Heart left ventricle (tissue), 16 donors: ENCODE data around the gene ZFP91. TPM values are rescaled to one million over a fixed set of nuclear protein-coding genes. Genes with fewer than 3 reads are reported as not detected.

ENCODE experiments used
- ATAC-seq, 4 donors: fragments of 200-7000 bp; cut with Tn5 transposase; one replicate each; pipeline ENCODE4 v1.9.1; 2020 to 2022; ENCODE audit warnings: moderate library complexity in 4 of 4, mild to moderate bottlenecking in 3 of 4, moderate number of reproducible peaks in 1 of 4
- DNase-seq, 5 donors: peaks; one replicate each; pipeline ENCODE4 v3.0.0-alpha.2; 2020
- H3K27ac ChIP-seq, 12 donors: fragments of 200-600 bp; sonication (generic) in 4 of 12; one replicate each; pipeline versions ENCODE4 v1.5.0 to v1.8.0; 2016 to 2022; ENCODE audit warnings: mild to moderate bottlenecking in 2 of 12
- H3K27me3 ChIP-seq, 9 donors: fragments of 200-600 bp; sonication (generic) in 2 of 9; one replicate each; pipeline versions ENCODE4 v1.5.1 to v1.8.0; 2016 to 2022; ENCODE audit warnings: mild to moderate bottlenecking in 3 of 9
- H3K36me3 ChIP-seq, 9 donors: fragments of 200-600 bp; sonication (generic) in 2 of 9; one replicate each; pipeline versions ENCODE4 v1.5.0 to v1.8.0; 2018 to 2022; ENCODE audit warnings: mild to moderate bottlenecking in 2 of 9
- H3K4me1 ChIP-seq, 12 donors: fragments of 200-600 bp; sonication (generic) in 4 of 12; one replicate each; pipeline versions ENCODE4 v1.5.0 to v1.8.0; 2016 to 2022; ENCODE audit warnings: mild to moderate bottlenecking in 3 of 12
- H3K4me3 ChIP-seq, 12 donors: fragments of 200-600 bp; sonication (generic) in 4 of 12; one replicate each; pipeline versions ENCODE4 v1.5.0 to v1.8.0; 2017 to 2022; ENCODE audit warnings: mild to moderate bottlenecking in 9 of 12, moderate library complexity in 4 of 12
- H3K9me3 ChIP-seq, 12 donors: fragments of 200-600 bp; sonication (generic) in 4 of 12; one replicate each; pipeline versions ENCODE4 v1.5.0 to v1.8.0; 2016 to 2022; ENCODE audit warnings: mild to moderate bottlenecking in 1 of 12
- POLR2A ChIP-seq, 2 donors: fragments of 450-650 bp; IDR thresholded peaks; one replicate each; pipeline ENCODE4 v1.6.1; 2017; ENCODE audit warnings: antibody characterized with exemption in 2 of 2, mild to moderate bottlenecking in 2 of 2, moderate library complexity in 2 of 2
- WGBS, 4 donors: extraction: QIAGEN DNeasy Blood & Tissue Kit in 2 of 4; methylation state at CpG; one replicate each; pipeline versions ENCODE4 v1.1.5 to v1.1.7; 2013 to 2018; 5-methylcytosine and 5-hydroxymethylcytosine counted together
- intact Hi-C, 10 donors: fragments of 100-400 bp; cut with DNase I; formaldehyde crosslinking; loops; one replicate each; pipeline versions ENCODE4 v1.11.1 to v1.14.2; 2022
- polyA plus RNA-seq, 2 donors: library from polyadenylated mRNA; stranded (reverse); fragments of 200-250 nt; gene quantifications; one replicate each; pipeline ENCODE4 v1.2.3, GENCODE V29; 2013
- total RNA-seq, 9 donors: library from RNA; depleted of rRNA in 2 of 9; stranded (reverse); fragments of >200 nt in 2 of 9; fragmentation: NEBNext Ultra II Directional in 3 of 9; extraction: Animal tissue kit (Norgen Biotek cat#: 25700) in 3 of 9; gene quantifications; one replicate each; pipeline versions ENCODE4 v1.1.0 to v1.2.4, GENCODE V29; 2016 to 2023
- TF ChIP-seq, protein P1 (sequence below), 12 donors: fragments of 200-600 bp; sonication (generic) in 4 of 12; IDR thresholded peaks; one replicate each; pipeline versions ENCODE4 v1.5.0 to v1.8.0; 2018 to 2022; ENCODE audit warnings: antibody characterized with exemption in 12 of 12, mild to moderate bottlenecking in 5 of 12
- donor health status: ischemic (EF 13 %, LVEDD 7.1; RV severe dilation, severe dysfunction).
- donor health status: healthy with polysubstance abuse.
- donor health status: DM: no; HTN: yes; CAD: no.
- donor health status: DM: no; HTN: no; CAD: no.
- donor health status: ischemic (EF 25% LVEDD 6.9; RV normal size, moderate dysfunction).
- donor health status: ischemic (EF 25% LVEDD 5.7; RV mildly dilated, moderate dysfunction).
- donor health status: healthy.
- donor health status: DM: yes; HTN: yes; CAD: no.
- donor health status: ischemic (EF 35%, LVEDD 5.7; RV mildly dilated, moderate dysfunction).
- donor health status: nonischemic (EF 11% LVEDD 7.7; RV severe dilation, severe dysfunction).
- donor health status: DM: yes; HTN: yes; CAD: no.
- donor health status: PGD.
- donor health status: ischemic (EF 29% LVEDD 5.4; RV normal size, mild dysfunction).
- donor health status: nonischemic (EF 23%, LVEDD 6.1; RV moderate dilation, normal function).

The ZFP91 gene
- total and polyA plus RNA-seq, 11 donors: 11.2 to 67.0 (median 60.6) TPM

DNA sequence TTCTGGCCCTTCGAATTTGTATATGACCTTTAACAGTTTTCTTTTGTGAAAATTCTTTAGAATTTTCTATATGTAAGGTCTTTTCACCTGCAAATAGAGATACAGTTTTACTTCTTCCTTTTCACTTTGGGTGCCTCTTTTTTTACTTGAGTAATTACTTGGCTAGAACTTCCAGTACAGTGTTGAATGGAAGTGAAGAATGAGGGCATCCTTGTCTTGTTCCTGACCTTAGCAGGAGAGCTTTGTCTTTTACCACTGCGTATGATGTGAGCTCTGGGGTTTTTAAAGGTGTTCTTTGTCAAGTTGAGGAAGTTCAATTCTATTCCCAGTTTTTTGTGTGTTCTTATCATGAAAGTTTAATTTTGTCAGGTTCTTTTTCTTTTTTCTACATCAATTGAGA is 21.6 kb downstream of the ZFP91 start:
- intact Hi-C loops: no loop called here
- no peak for DNase-seq
- Histone ChIP-seq H3K36me3 (peaks cover 0 to 11% (median 0%) of the 10 kb centered on the region in 9 donors), H3K27ac (no peak overlapping the region), H3K4me1 (peaks cover 0 to 39% (median 17%) of the 10 kb centered on the region in 12 donors), H3K4me3 (no peak overlapping the region), H3K27me3 (no peaks in the 10 kb centered on the region), H3K9me3 (no peaks in the 10 kb centered on the region)
- 76 to 88% (median 84%) methylated on average over 2 of the region's 2 CpGs for WGBS, 4 donors
- ATAC-seq: no peak
- TF ChIP-seq, protein P1, sequence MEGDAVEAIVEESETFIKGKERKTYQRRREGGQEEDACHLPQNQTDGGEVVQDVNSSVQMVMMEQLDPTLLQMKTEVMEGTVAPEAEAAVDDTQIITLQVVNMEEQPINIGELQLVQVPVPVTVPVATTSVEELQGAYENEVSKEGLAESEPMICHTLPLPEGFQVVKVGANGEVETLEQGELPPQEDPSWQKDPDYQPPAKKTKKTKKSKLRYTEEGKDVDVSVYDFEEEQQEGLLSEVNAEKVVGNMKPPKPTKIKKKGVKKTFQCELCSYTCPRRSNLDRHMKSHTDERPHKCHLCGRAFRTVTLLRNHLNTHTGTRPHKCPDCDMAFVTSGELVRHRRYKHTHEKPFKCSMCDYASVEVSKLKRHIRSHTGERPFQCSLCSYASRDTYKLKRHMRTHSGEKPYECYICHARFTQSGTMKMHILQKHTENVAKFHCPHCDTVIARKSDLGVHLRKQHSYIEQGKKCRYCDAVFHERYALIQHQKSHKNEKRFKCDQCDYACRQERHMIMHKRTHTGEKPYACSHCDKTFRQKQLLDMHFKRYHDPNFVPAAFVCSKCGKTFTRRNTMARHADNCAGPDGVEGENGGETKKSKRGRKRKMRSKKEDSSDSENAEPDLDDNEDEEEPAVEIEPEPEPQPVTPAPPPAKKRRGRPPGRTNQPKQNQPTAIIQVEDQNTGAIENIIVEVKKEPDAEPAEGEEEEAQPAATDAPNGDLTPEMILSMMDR (IDR thresholded peaks at IDR 0.05): no peak
- no peak for TF ChIP-seq POLR2A (IDR thresholded peaks at IDR 0.05)

DNA sequence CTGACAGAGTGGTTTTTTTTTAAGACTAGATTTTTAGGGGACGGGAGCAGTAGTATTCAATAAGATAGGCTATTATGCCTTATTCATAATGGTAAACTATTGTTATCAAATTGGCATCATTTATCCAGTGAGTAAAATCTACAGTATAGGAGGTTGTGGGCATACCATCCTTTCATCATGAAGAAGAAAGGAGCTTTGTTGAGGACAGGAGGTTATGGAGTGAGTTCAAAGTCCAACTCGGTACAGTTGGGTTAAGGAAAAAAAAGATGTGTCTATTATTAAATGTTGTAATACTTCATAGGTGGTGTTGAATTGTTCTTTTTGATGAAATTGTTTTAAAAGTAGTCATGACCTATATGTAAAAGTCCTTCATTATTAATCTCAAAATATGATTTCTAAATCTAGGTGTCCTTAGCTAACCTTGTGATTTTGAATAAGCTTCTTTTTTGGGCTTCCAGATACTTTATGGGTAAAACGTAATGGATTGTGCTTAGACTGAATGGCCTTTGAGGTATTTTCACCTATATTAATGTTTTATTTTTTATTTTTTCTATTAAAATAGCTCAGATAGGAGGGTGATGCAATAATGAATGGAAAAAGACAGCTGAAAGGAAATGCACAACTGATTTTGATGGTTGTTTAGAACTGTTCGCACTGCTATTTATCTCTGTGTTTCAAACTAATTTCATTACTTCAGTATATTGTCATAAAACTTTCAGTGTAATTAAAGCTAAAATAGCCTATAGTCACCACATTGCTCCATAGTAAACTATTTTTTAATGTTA is 28.3 kb downstream of the ZFP91 start:
- ATAC-seq: no peak
- H3K9me3 ChIP-seq: no peaks in the 10 kb centered on the region
- 71 to 79% (median 74%) methylated on average over 4 of the region's 4 CpGs for WGBS, 4 donors

DNA sequence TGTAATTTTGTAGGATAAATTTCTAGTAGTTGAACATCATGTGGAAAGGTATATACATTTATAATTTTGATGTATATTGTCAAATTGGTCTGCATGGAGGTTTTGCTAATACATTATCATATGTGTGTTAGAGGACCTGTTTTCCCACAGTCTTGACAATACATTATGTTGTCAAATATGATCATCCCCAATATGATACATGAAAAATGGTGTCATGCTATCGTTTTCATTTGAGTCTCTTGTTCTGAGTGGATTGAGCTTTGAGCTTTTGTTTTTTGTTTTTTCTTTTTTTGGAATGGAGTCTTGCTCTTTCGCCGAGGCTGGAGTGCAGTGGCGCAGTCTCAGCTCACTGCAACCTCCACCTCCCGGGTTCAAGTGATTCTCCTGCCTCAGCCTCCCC is 29.5 kb downstream of the ZFP91 start:
- Histone ChIP-seq H3K27me3 (no peaks in the 10 kb centered on the region), H3K4me3 (no peak overlapping the region), H3K9me3 (no peaks in the 10 kb centered on the region), H3K36me3 (peaks cover 2 to 39% (median 37%) of the 10 kb centered on the region in 9 donors), H3K27ac (no peak overlapping the region), H3K4me1 (peaks cover 0 to 20% (median 9%) of the 10 kb centered on the region in 12 donors)
- intact Hi-C loops: no loop called here
- 77 to 97% (median 91%) methylated on average over 5 of the region's 5 CpGs for WGBS, 4 donors
- no peak for DNase-seq
- no peak for TF ChIP-seq POLR2A (IDR thresholded peaks at IDR 0.05)
- TF ChIP-seq, protein P1 (IDR thresholded peaks at IDR 0.05): no peak
- ATAC-seq: no peak

More for the DNA sequence above, 28.3 kb downstream of the ZFP91 start:
- Histone ChIP-seq H3K27me3 (no peaks in the 10 kb centered on the region), H3K4me3 (no peak overlapping the region), H3K27ac (no peak overlapping the region), H3K4me1 (peaks cover 0 to 20% (median 9%) of the 10 kb centered on the region in 12 donors), H3K36me3 (peaks cover 2 to 30% (median 25%) of the 10 kb centered on the region in 9 donors)
- TF ChIP-seq, protein P1 (IDR thresholded peaks at IDR 0.05): no peak
- no peak for TF ChIP-seq POLR2A (IDR thresholded peaks at IDR 0.05)
- DNase-seq: no peak
- intact Hi-C loops: no loop called here

DNA sequence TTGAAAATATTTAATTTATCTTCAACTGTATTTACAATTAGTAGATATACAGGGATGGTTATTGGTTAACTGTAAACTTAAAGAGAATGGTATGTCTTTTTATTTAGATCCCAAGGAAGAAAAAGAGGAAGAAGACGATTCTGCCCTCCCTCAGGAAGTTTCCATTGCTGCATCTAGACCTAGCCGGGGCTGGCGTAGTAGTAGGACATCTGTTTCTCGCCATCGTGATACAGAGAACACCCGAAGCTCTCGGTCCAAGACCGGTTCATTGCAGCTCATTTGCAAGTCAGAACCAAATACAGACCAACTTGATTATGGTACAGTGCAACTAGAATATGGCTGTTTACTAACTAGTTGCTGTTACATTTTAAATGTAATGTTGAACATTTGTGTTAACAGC is 30.9 kb downstream of the ZFP91 start:
- H3K4me3 ChIP-seq: no peak overlapping the region
- DNase-seq (no peak), ATAC-seq (no peak)
- H3K27ac ChIP-seq: no peak overlapping the region
- WGBS, 4 donors: 82 to 89% (median 86%) methylated on average over 8 of the region's 8 CpGs
- intact Hi-C loops: no loop called here
- TF ChIP-seq POLR2A (IDR thresholded peaks at IDR 0.05): no peak
- TF ChIP-seq, protein P1 (IDR thresholded peaks at IDR 0.05): no peak
- H3K27me3 ChIP-seq: no peaks in the 10 kb centered on the region
- peaks cover 0 to 20% (median 7%) of the 10 kb centered on the region in 12 donors for H3K4me1 ChIP-seq
- H3K9me3 ChIP-seq: no peaks in the 10 kb centered on the region
- peaks cover 2 to 53% (median 51%) of the 10 kb centered on the region in 9 donors for H3K36me3 ChIP-seq
